Measurements from ENCODE around the gene SRSF4. TPM values are rescaled to one million over a fixed set of nuclear protein-coding genes. Genes with fewer than 3 reads are reported as not detected.
A peak's percentile ranks its signal among the peaks of the same experiment; 100 is the strongest.

Gene SRSF4
- total RNA-seq, 1 donor from 2014 or later = 109 TPM

GRCh38 chr1:29179641-29180184 lies 2.0 kb downstream of the SRSF4 start:
- Mint-ChIP-seq H3K4me1 (peaks cover 39% of the 10 kb centered on the region), H3K27ac (ENCODE audit: unreplicated experiment) (no peak overlapping the region), H3K9me3 (no peaks in the 10 kb centered on the region), H3K27me3 (ENCODE audit: low read depth) (no peaks in the 10 kb centered on the region), H3K36me3 (ENCODE audit: low read depth) (peaks cover 11% of the 10 kb centered on the region), H3K4me3 (peak overlapping the region; percentile 96)
- TF ChIP-seq CTCF (conservative IDR thresholded peaks at IDR 0.05) = no peak
- DNase-seq (ENCODE audit: low read depth, low spot score) = no peak

GRCh38 chr1:29177022-29177705 lies 4.5 kb downstream of the SRSF4 start:
- peak overlapping the region; percentile 67 for H3K4me3 Mint-ChIP-seq
- H3K4me1 Mint-ChIP-seq = peaks cover 46% of the 10 kb centered on the region
- peaks cover 19% of the 10 kb centered on the region for H3K36me3 Mint-ChIP-seq (ENCODE audit: low read depth)
- TF ChIP-seq CTCF (conservative IDR thresholded peaks at IDR 0.05) = no peak
- no peaks in the 10 kb centered on the region for H3K27me3 Mint-ChIP-seq (ENCODE audit: low read depth)
- H3K27ac Mint-ChIP-seq (ENCODE audit: unreplicated experiment) = no peak overlapping the region
- H3K9me3 Mint-ChIP-seq = no peaks in the 10 kb centered on the region
- no peak for DNase-seq (ENCODE audit: low read depth, low spot score)

GRCh38 chr1:29176576-29176975 lies 5.1 kb downstream of the SRSF4 start:
- Mint-ChIP-seq H3K4me3 (peak overlapping the region; percentile 44), H3K27ac (ENCODE audit: unreplicated experiment) (no peak overlapping the region), H3K27me3 (ENCODE audit: low read depth) (no peaks in the 10 kb centered on the region), H3K9me3 (no peaks in the 10 kb centered on the region), H3K4me1 (peaks cover 46% of the 10 kb centered on the region), H3K36me3 (ENCODE audit: low read depth) (peaks cover 19% of the 10 kb centered on the region)
- no peak for TF ChIP-seq CTCF (conservative IDR thresholded peaks at IDR 0.05)
- DNase-seq (ENCODE audit: low read depth, low spot score) = no peak

- DNase-seq (ENCODE audit: low read depth, low spot score) = no peak
- H3K27me3 Mint-ChIP-seq (ENCODE audit: low read depth) = no peaks in the 10 kb centered on the region
- no peak overlapping the region for H3K27ac Mint-ChIP-seq (ENCODE audit: unreplicated experiment)
- peaks cover 36% of the 10 kb centered on the region for H3K4me1 Mint-ChIP-seq
- no peaks in the 10 kb centered on the region for H3K9me3 Mint-ChIP-seq
- no peak overlapping the region for H3K4me3 Mint-ChIP-seq
- peaks cover 13% of the 10 kb centered on the region for H3K36me3 Mint-ChIP-seq (ENCODE audit: low read depth)
- TF ChIP-seq CTCF (conservative IDR thresholded peaks at IDR 0.05) = no peak
Observed at GRCh38 chr1:29172415-29172939, 9.2 kb downstream of the SRSF4 start.

GRCh38 chr1:29171521-29171920 lies 10.2 kb downstream of the SRSF4 start:
- H3K27me3 Mint-ChIP-seq (ENCODE audit: low read depth) = no peaks in the 10 kb centered on the region
- H3K4me3 Mint-ChIP-seq = no peak overlapping the region
- no peak overlapping the region for H3K27ac Mint-ChIP-seq (ENCODE audit: unreplicated experiment)
- no peaks in the 10 kb centered on the region for H3K9me3 Mint-ChIP-seq
- H3K4me1 Mint-ChIP-seq = peaks cover 30% of the 10 kb centered on the region
- peaks cover 9% of the 10 kb centered on the region for H3K36me3 Mint-ChIP-seq (ENCODE audit: low read depth)
- no peak for TF ChIP-seq CTCF (conservative IDR thresholded peaks at IDR 0.05)
- DNase-seq (ENCODE audit: low read depth, low spot score) = no peak

Measured in neural crest cell (in vitro differentiated cells).